Esophagus muscularis mucosa (tissue), 4 donors: ENCODE data around the gene PDP2. TPM values are rescaled to one million over a fixed set of nuclear protein-coding genes. Genes with fewer than 3 reads are reported as not detected.

ENCODE experiments used
- DNase-seq: peaks from one replicate; pipeline ENCODE4 v3.0.0-alpha.2; 2017; ENCODE audit errors: extremely low spot score
- H3K27ac ChIP-seq, 4 donors: fragments of 200-600 bp; sonication (generic); replicated peaks in 1 of 4; 1 replicate in 3 of 4; 2 replicates in 1 of 4; pipeline ENCODE4 v1.5.1; 2016 to 2019; ENCODE audit warnings: mild to moderate bottlenecking in 1 of 4
- H3K27me3 ChIP-seq, 4 donors: fragments of 200-600 bp; sonication (generic); one replicate each; pipeline versions ENCODE4 v1.5.1 to v1.6.0; 2016 to 2019
- H3K36me3 ChIP-seq, 4 donors: fragments of 200-600 bp; sonication (generic); one replicate each; pipeline ENCODE4 v1.5.1; 2016 to 2019
- H3K4me1 ChIP-seq, 4 donors: fragments of 200-600 bp; sonication (generic); one replicate each; pipeline ENCODE4 v1.5.1; 2016 to 2019
- H3K4me3 ChIP-seq, 4 donors: fragments of 200-600 bp; sonication (generic); 1 replicate in 2 of 4; 2 replicates in 2 of 4; pipeline ENCODE4 v1.5.1; 2016 to 2019; ENCODE audit warnings: mild to moderate bottlenecking in 4 of 4, moderate library complexity in 1 of 4
- H3K9me3 ChIP-seq, 4 donors: fragments of 200-600 bp; sonication (generic); 1 replicate in 3 of 4; 2 replicates in 1 of 4; pipeline ENCODE4 v1.5.1; 2016 to 2019
- EP300 ChIP-seq: sonication (generic); formaldehyde crosslinking; IDR thresholded peaks from one replicate; pipeline ENCODE4 v1.6.1; 2017; ENCODE audit warnings: antibody characterized with exemption
- POLR2A ChIP-seq: fragments of 450-650 bp; IDR thresholded peaks from one replicate; pipeline ENCODE4 v1.6.1; 2017; ENCODE audit warnings: antibody characterized with exemption, moderate library complexity, mild to moderate bottlenecking, low read depth
- POLR2AphosphoS5 ChIP-seq, 2 donors: sonication (generic); formaldehyde crosslinking; IDR thresholded peaks; one replicate each; pipeline ENCODE4 v1.6.1; 2017; ENCODE audit warnings: antibody characterized with exemption in 2 of 2
- WGBS: methylation state at CpG from one replicate; pipeline ENCODE4 v1.1.5; 2018; 5-methylcytosine and 5-hydroxymethylcytosine counted together
- intact Hi-C: fragments of 100-400 bp; cut with DNase I; formaldehyde crosslinking; loops from one replicate; pipeline ENCODE4 v1.15.1; 2023
- total RNA-seq, 4 donors: library from RNA; depleted of rRNA; stranded (reverse); fragments of >200 nt; gene quantifications; one replicate each; pipeline versions ENCODE4 v1.1.0 to v1.2.1, GENCODE V29; 2016
- TF ChIP-seq, protein P1 (sequence below), 3 experiments: fragments of 200-600 bp in 2 of 3; fragments of 450-650 bp in 1 of 3; sonication (generic) in 2 of 3; IDR thresholded peaks; one replicate each; pipeline ENCODE4 v1.5.1; 2017 to 2019; ENCODE audit warnings: antibody characterized with exemption in 3 of 3, mild to moderate bottlenecking in 2 of 3, moderate library complexity in 1 of 3

The PDP2 gene
- total RNA-seq, 4 donors from 2014 or later, result 5.5 to 9.3 (median 7.6) TPM

DNA sequence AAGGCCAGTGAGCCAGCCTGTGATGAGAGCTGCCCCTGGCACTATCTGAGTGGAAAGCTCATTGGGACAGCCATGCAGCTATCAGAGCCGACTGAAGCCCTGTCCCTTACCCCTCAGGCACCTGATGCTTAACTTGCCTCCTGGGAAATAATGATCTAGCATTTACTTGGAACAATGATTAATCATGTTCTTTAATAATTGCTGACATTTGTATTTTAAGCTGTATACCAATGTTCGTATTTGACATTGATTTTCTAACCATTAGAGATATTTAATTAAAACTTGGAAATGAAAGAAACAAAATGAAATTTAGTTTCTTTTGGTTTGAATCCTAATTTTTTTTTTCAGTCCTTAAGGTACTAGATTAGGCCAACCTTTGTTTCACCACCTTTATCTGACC lies 10.5 kb downstream of the PDP2 start:
- no peaks in the 10 kb centered on the region for H3K27me3 ChIP-seq
- no peak for DNase-seq
- peaks cover 0 to 8% (median 3%) of the 10 kb centered on the region in 4 donors for H3K4me1 ChIP-seq
- H3K27ac ChIP-seq, result no peak overlapping the region
- H3K4me3 ChIP-seq, result no peak overlapping the region
- intact Hi-C loops, result no loop called here
- WGBS, result 78% methylated on average over 2 of the region's 2 CpGs
- peaks cover 0 to 16% (median 6%) of the 10 kb centered on the region in 4 donors for H3K36me3 ChIP-seq
- no peaks in the 10 kb centered on the region for H3K9me3 ChIP-seq
- TF ChIP-seq POLR2A (no peak), POLR2AphosphoS5 (IDR thresholded peaks at IDR 0.05) (no peak), EP300 (no peak)
- TF ChIP-seq, protein P1, sequence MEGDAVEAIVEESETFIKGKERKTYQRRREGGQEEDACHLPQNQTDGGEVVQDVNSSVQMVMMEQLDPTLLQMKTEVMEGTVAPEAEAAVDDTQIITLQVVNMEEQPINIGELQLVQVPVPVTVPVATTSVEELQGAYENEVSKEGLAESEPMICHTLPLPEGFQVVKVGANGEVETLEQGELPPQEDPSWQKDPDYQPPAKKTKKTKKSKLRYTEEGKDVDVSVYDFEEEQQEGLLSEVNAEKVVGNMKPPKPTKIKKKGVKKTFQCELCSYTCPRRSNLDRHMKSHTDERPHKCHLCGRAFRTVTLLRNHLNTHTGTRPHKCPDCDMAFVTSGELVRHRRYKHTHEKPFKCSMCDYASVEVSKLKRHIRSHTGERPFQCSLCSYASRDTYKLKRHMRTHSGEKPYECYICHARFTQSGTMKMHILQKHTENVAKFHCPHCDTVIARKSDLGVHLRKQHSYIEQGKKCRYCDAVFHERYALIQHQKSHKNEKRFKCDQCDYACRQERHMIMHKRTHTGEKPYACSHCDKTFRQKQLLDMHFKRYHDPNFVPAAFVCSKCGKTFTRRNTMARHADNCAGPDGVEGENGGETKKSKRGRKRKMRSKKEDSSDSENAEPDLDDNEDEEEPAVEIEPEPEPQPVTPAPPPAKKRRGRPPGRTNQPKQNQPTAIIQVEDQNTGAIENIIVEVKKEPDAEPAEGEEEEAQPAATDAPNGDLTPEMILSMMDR (IDR thresholded peaks at IDR 0.05), result no peak

DNA sequence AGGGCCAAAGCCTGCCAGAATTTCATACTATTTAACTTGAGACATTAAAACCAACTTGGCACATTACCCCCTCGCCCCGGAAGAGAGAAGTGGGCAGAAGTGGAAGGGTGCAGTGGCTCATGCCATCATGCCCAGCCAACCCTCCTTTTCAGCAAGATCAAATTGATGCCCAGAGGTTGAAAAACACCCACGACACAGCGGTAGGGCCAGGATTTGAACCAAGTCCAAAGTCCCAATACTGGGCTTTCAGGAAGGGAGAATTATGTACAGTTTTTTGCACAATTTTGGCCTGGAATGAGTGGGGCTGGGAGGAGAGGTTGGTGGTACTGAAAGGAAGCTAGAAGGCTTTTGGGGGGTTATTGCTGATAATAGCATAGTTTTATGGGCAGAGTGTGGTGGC lies 11.0 kb downstream of the PDP2 start:
- no peak for DNase-seq
- Histone ChIP-seq H3K27ac (no peak overlapping the region), H3K4me3 (no peak overlapping the region), H3K36me3 (peaks cover 0 to 10% (median 3%) of the 10 kb centered on the region in 4 donors), H3K9me3 (no peaks in the 10 kb centered on the region), H3K27me3 (no peaks in the 10 kb centered on the region), H3K4me1 (peaks cover 0 to 9% (median 4%) of the 10 kb centered on the region in 4 donors)
- WGBS, result 84% methylated on average over 4 of the region's 4 CpGs
- no peak for TF ChIP-seq POLR2A
- no peak for TF ChIP-seq POLR2AphosphoS5 (IDR thresholded peaks at IDR 0.05)
- TF ChIP-seq, protein P1 (IDR thresholded peaks at IDR 0.05), result no peak
- TF ChIP-seq EP300, result no peak
- intact Hi-C loops, result no loop called here

DNA sequence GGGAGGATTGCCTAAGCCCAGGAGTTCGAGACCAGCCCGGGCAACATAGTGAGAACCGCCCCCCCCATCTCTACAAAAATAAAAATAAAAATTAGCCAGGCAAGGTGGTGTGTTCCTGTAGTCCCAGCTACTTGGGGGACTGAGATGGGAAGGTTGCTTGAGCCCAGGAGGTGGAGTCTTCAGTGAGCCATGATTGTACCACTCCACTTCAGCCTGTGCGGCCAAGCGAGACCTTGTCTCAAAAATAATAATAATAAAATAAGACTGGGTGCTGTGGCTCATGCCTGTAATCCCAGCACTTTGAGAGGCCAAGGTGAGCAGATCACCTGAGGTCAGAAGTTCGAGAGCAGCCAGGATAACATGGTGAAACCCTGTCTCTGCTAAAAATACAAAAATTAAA lies 11.5 kb downstream of the PDP2 start:
- no peak overlapping the region for H3K4me3 ChIP-seq
- no peaks in the 10 kb centered on the region for H3K9me3 ChIP-seq
- no peaks in the 10 kb centered on the region for H3K27me3 ChIP-seq
- no peak for DNase-seq
- peaks cover 0 to 9% (median 4%) of the 10 kb centered on the region in 4 donors for H3K4me1 ChIP-seq
- no peak for TF ChIP-seq EP300
- no peak for TF ChIP-seq POLR2A
- TF ChIP-seq, protein P1 (IDR thresholded peaks at IDR 0.05), result no peak
- WGBS, result 90% methylated on average over 6 of the region's 6 CpGs
- H3K27ac ChIP-seq, result no peak overlapping the region
- intact Hi-C loops, result no loop called here
- peaks cover 0 to 6% (median under 1%) of the 10 kb centered on the region in 4 donors for H3K36me3 ChIP-seq

DNA sequence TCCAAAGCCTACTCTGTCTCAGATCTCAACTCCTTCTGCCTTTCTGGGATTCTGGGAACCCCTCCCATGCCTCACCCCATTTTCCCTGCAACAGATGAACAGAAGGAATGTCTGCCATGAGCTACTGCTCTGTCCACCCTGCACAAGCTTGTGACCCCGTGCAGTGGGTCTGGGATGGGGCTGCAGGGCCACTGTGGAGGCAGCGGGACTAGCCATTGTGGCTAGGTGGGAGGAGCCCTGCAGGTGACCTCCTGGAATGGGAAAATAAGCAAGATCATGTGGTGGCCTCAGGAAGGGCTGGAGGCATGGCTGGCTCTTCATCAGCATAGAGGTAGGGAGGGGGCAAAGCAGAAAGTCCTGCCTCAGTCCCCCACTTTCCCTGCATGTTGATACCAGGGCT lies 13.7 kb downstream of the PDP2 start:
- DNase-seq, result no peak
- Histone ChIP-seq H3K27ac (no peak overlapping the region), H3K4me3 (no peak overlapping the region), H3K36me3 (no peaks in the 10 kb centered on the region), H3K27me3 (no peaks in the 10 kb centered on the region), H3K9me3 (no peaks in the 10 kb centered on the region), H3K4me1 (peaks cover 7 to 27% (median 22%) of the 10 kb centered on the region in 4 donors)
- WGBS, result 66% methylated on average over 2 of the region's 2 CpGs
- TF ChIP-seq POLR2AphosphoS5 (IDR thresholded peaks at IDR 0.05), result no peak
- TF ChIP-seq POLR2A, result no peak
- TF ChIP-seq, protein P1 (IDR thresholded peaks at IDR 0.05), result no peak
- TF ChIP-seq EP300, result no peak
- intact Hi-C loops, result no loop called here
